CD4-positive, alpha-beta T cell (primary cell): Measurements from ENCODE around the gene ADGRV1. TPM values are rescaled to one million over a fixed set of nuclear protein-coding genes. Genes with fewer than 3 reads are reported as not detected.

ENCODE experiments used
- ATAC-seq: fragments of 200-7000 bp; cut with Tn5 transposase; one replicate; pipeline ENCODE4 v1.10.0; 2022; ENCODE audit warnings: mild to moderate bottlenecking; ENCODE audit not compliant: poor library complexity
- CTCF ChIA-PET: fragments of 350-600 bp; sonication (Branson Sonifier 250); formaldehyde crosslinking; loops from one replicate; lab custom pipeline; 2021; ENCODE audit warnings: antibody characterized with exemption, inconsistent platforms; lab: Charles Lee
- POLR2A ChIA-PET: fragments of 350-600 bp; sonication (Branson Sonifier 250); formaldehyde crosslinking; loops from one replicate; lab custom pipeline; 2021; ENCODE audit warnings: antibody characterized with exemption, inconsistent platforms; lab: Charles Lee
- DNase-seq, 14 experiments: peaks; one replicate each; pipeline ENCODE4 v3.0.0-alpha.2; 2013 to 2020; ENCODE audit warnings: mixed read lengths in 2 of 14
- H3K27ac ChIP-seq, 2 donors: one replicate each; pipeline versions ENCODE4 v1.5.1 to v1.7.0; 2013; ENCODE audit warnings: low read length in 2 of 2, low read depth in 1 of 2, mild to moderate bottlenecking in 1 of 2
- H3K27me3 ChIP-seq, 2 experiments: 1 replicate in 1 of 2; 2 replicates in 1 of 2; pipeline versions ENCODE4 v1.6.1 to v1.7.0; 2013; ENCODE audit warnings: low read length in 2 of 2, control low read depth in 1 of 2, mild to moderate bottlenecking in 1 of 2, moderate library complexity in 1 of 2; ENCODE audit not compliant: insufficient read depth in 2 of 2, control insufficient read depth in 1 of 2
- H3K36me3 ChIP-seq: one replicate; pipeline ENCODE4 v1.6.1; 2013; ENCODE audit warnings: low read length, control low read depth; ENCODE audit not compliant: insufficient read depth
- H3K4me1 ChIP-seq: one replicate; pipeline ENCODE4 v1.6.1; 2013; ENCODE audit warnings: low read length, control low read depth; ENCODE audit not compliant: insufficient read depth
- H3K4me3 ChIP-seq: one replicate; pipeline ENCODE4 v1.5.1; 2013; ENCODE audit warnings: mild to moderate bottlenecking, low read length, moderate library complexity
- H3K9me3 ChIP-seq, 2 experiments: 1 replicate in 1 of 2; 2 replicates in 1 of 2; pipeline versions ENCODE4 v1.6.1 to v1.7.0; 2013; ENCODE audit warnings: low read length in 2 of 2, mild to moderate bottlenecking in 2 of 2, control low read depth in 1 of 2, moderate library complexity in 1 of 2; ENCODE audit not compliant: control insufficient read depth in 1 of 2, insufficient read depth in 1 of 2
- H3K27ac Mint-ChIP-seq: one replicate; pipeline ENCODE4 v1.8.0; 2020; ENCODE audit warnings: mixed read lengths
- H3K27me3 Mint-ChIP-seq: one replicate; pipeline ENCODE4 v1.8.0; 2021; ENCODE audit warnings: mixed read lengths
- H3K36me3 Mint-ChIP-seq: one replicate; pipeline ENCODE4 v1.8.0; 2021; ENCODE audit warnings: low read depth, mixed read lengths
- H3K4me1 Mint-ChIP-seq: one replicate; pipeline ENCODE4 v1.8.0; 2021; ENCODE audit warnings: low read depth, mixed read lengths
- H3K4me3 Mint-ChIP-seq: one replicate; pipeline ENCODE4 v1.8.0; 2020; ENCODE audit warnings: mild to moderate bottlenecking, mixed read lengths
- H3K9me3 Mint-ChIP-seq: one replicate; pipeline ENCODE4 v1.8.0; 2020; ENCODE audit warnings: mixed read lengths
- CTCF ChIP-seq: fragments of 200-600 bp; IDR thresholded peaks from one replicate; pipeline ENCODE4 v1.8.0; 2022; ENCODE audit warnings: antibody characterized with exemption, mild to moderate bottlenecking
- intact Hi-C, 2 experiments: fragments of 100-400 bp; cut with DNase I in 1 of 2; cut with micrococcal nuclease in 1 of 2; formaldehyde crosslinking; loops; one replicate each; pipeline versions ENCODE4 v1.15.1 to v1.9.0; 2023 to 2025; cut with DNase I, micrococcal nuclease
- total RNA-seq, 174 experiments: library from RNA in 2 of 174; stranded (reverse) in 2 of 174; gene quantifications; one replicate each; pipeline ENCODE4 v1.2.3 and lab custom pipeline; 2021 to 2026

The ADGRV1 gene
- total RNA-seq, 2 experiments from 2014 or later = 0.81 to 1.2 TPM

GRCh38 chr5:91121347-91121993 lies 562.9 kb downstream of the ADGRV1 start:
- no peaks in the 10 kb centered on the region for H3K27me3 ChIP-seq
- no peak overlapping the region for H3K27ac ChIP-seq
- no peak overlapping the region for H3K4me3 Mint-ChIP-seq
- no peaks in the 10 kb centered on the region for H3K4me1 ChIP-seq
- H3K9me3 Mint-ChIP-seq = no peaks in the 10 kb centered on the region
- intact Hi-C loops = no loop called here
- no peaks in the 10 kb centered on the region for H3K9me3 ChIP-seq
- no peak overlapping the region for H3K27ac Mint-ChIP-seq
- DNase-seq (no peak), ATAC-seq (no peak)
- ChIA-PET POLR2A (no interaction called here), CTCF (no interaction called here)
- no peak overlapping the region for H3K4me3 ChIP-seq
- no peak for TF ChIP-seq CTCF
- H3K27me3 Mint-ChIP-seq = no peaks in the 10 kb centered on the region
- H3K4me1 Mint-ChIP-seq = no peaks in the 10 kb centered on the region
- no peaks in the 10 kb centered on the region for H3K36me3 Mint-ChIP-seq
- no peaks in the 10 kb centered on the region for H3K36me3 ChIP-seq

GRCh38 chr5:91122651-91123050 lies 564.1 kb downstream of the ADGRV1 start:
- Histone ChIP-seq H3K4me3 (no peak overlapping the region), H3K4me1 (no peaks in the 10 kb centered on the region), H3K36me3 (no peaks in the 10 kb centered on the region), H3K27me3 (no peaks in the 10 kb centered on the region), H3K27ac (no peak overlapping the region), H3K9me3 (no peaks in the 10 kb centered on the region)
- ATAC-seq = no peak
- Mint-ChIP-seq H3K27ac (no peak overlapping the region), H3K36me3 (no peaks in the 10 kb centered on the region), H3K4me1 (no peaks in the 10 kb centered on the region), H3K27me3 (no peaks in the 10 kb centered on the region), H3K4me3 (no peak overlapping the region), H3K9me3 (no peaks in the 10 kb centered on the region)
- ChIA-PET POLR2A (no interaction called here), CTCF (no interaction called here)
- intact Hi-C loops = no loop called here
- no peak for DNase-seq
- TF ChIP-seq CTCF = no peak

- Histone ChIP-seq H3K9me3 (no peaks in the 10 kb centered on the region), H3K4me1 (no peaks in the 10 kb centered on the region), H3K27me3 (no peaks in the 10 kb centered on the region), H3K27ac (no peak overlapping the region), H3K4me3 (no peak overlapping the region), H3K36me3 (no peaks in the 10 kb centered on the region)
- intact Hi-C loops = no loop called here
- no peaks in the 10 kb centered on the region for H3K9me3 Mint-ChIP-seq
- no peaks in the 10 kb centered on the region for H3K36me3 Mint-ChIP-seq
- no peak overlapping the region for H3K27ac Mint-ChIP-seq
- DNase-seq = no peak
- no peaks in the 10 kb centered on the region for H3K4me1 Mint-ChIP-seq
- no peak for ATAC-seq
- no peak overlapping the region for H3K4me3 Mint-ChIP-seq
- ChIA-PET POLR2A (no interaction called here), CTCF (no interaction called here)
- TF ChIP-seq CTCF = no peak
- no peaks in the 10 kb centered on the region for H3K27me3 Mint-ChIP-seq
Measured at GRCh38 chr5:91123291-91123690, 564.7 kb downstream of the ADGRV1 start.
